Measurements from ENCODE around the gene DPH2. TPM values are rescaled to one million over a fixed set of nuclear protein-coding genes. Genes with fewer than 3 reads are reported as not detected.

DPH2 gene
- total and polyA plus RNA-seq, 10 of the 15 experiments (the other 5 are each of a cell fraction or from before 2014, with no cell fraction given), result 13.1 to 82.9 (median 52.0) TPM

DNA sequence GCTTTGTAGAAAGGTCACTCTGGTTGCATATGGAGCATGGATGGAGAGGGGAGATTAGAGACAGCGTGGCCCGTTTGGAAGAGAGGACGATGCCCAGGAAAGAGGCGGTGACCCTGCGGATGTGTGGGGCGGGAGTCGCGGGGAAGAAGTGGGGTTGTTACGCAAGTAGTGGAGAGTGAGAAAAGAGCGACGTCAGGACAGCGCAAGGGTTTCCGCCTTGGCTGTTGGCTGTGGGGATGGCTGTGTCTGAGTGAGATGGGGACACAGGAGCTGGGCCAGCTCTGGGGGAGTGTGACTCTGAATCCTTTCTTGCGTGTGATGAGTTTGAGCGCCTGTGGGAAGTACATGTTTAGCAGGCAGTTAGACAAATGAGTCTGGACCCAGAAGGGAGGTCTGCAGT, 13.0 kb downstream of the DPH2 start:
- ATAC-seq, result no peak
- TF ChIP-seq, protein P1, sequence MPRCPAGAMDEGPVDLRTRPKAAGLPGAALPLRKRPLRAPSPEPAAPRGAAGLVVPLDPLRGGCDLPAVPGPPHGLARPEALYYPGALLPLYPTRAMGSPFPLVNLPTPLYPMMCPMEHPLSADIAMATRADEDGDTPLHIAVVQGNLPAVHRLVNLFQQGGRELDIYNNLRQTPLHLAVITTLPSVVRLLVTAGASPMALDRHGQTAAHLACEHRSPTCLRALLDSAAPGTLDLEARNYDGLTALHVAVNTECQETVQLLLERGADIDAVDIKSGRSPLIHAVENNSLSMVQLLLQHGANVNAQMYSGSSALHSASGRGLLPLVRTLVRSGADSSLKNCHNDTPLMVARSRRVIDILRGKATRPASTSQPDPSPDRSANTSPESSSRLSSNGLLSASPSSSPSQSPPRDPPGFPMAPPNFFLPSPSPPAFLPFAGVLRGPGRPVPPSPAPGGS (IDR thresholded peaks at IDR 0.05; ENCODE audit: borderline replicate concordance, insufficient read depth, low read depth, low read length, poor library complexity, severe bottlenecking), result no peak
- TF ChIP-seq CHD1 (IDR thresholded peaks at IDR 0.05; ENCODE audit: low read depth, low read length) (no peak), NR2F1 (conservative IDR thresholded peaks at IDR 0.05) (no peak), SUZ12 (IDR thresholded peaks at IDR 0.05; ENCODE audit: unreplicated experiment) (no peak), FOXK2 (IDR thresholded peaks at IDR 0.05) (no peak), CHD4 (IDR thresholded peaks at IDR 0.05) (no peak), ATF7 (IDR thresholded peaks at IDR 0.05; ENCODE audit: low read depth) (no peak), PAX5 (IDR thresholded peaks at IDR 0.05; ENCODE audit: borderline replicate concordance, low read depth, low read length) (no peak), SIX5 (IDR thresholded peaks at IDR 0.05; ENCODE audit: low read depth, low read length, severe bottlenecking) (no peak), NR2C1 (IDR thresholded peaks at IDR 0.05) (no peak), SREBF1 (IDR thresholded peaks at IDR 0.05; ENCODE audit: low read length) (no peak), ZNF622 (IDR thresholded peaks at IDR 0.05) (no peak), NFXL1 (IDR thresholded peaks at IDR 0.05; ENCODE audit: borderline replicate concordance) (no peak), GABPA (IDR thresholded peaks at IDR 0.05; ENCODE audit: low read depth) (no peak)
- TF ChIP-seq, protein P2, sequence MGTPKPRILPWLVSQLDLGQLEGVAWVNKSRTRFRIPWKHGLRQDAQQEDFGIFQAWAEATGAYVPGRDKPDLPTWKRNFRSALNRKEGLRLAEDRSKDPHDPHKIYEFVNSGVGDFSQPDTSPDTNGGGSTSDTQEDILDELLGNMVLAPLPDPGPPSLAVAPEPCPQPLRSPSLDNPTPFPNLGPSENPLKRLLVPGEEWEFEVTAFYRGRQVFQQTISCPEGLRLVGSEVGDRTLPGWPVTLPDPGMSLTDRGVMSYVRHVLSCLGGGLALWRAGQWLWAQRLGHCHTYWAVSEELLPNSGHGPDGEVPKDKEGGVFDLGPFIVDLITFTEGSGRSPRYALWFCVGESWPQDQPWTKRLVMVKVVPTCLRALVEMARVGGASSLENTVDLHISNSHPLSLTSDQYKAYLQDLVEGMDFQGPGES (IDR thresholded peaks at IDR 0.05), result no peak
- TF ChIP-seq, protein P3, sequence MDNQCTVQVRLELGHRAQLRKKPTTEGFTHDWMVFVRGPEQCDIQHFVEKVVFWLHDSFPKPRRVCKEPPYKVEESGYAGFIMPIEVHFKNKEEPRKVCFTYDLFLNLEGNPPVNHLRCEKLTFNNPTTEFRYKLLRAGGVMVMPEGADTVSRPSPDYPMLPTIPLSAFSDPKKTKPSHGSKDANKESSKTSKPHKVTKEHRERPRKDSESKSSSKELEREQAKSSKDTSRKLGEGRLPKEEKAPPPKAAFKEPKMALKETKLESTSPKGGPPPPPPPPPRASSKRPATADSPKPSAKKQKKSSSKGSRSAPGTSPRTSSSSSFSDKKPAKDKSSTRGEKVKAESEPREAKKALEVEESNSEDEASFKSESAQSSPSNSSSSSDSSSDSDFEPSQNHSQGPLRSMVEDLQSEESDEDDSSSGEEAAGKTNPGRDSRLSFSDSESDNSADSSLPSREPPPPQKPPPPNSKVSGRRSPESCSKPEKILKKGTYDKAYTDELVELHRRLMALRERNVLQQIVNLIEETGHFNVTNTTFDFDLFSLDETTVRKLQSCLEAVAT (IDR thresholded peaks at IDR 0.05), result no peak
- no peak for FAIRE-seq
- POLR2A ChIA-PET, result no interaction called here
- intact Hi-C loops (cut with micrococcal nuclease; ENCODE audit: unreplicated experiment), result no loop called here
- H3K36me3 ChIP-seq (ENCODE audit: control insufficient read depth in 2 of 2, insufficient read depth in 2 of 2, low read length in 1 of 2), result peaks cover 0 to 4% of the 10 kb centered on the region in 2 experiments; a peak in 3 of 4 replicates
- CTCF ChIA-PET, result no interaction called here
- H3K79me2 ChIP-seq (ENCODE audit: control insufficient read depth, insufficient read depth, low read length), result peaks cover 19% of the 10 kb centered on the region
- BruUV-seq (replicated peaks), result no TSS peak
- H3K9me3 ChIP-seq (replicated peaks; ENCODE audit: control insufficient read depth, insufficient read depth, low read length), result no peaks in the 10 kb centered on the region
- no peak overlapping the region for H3K4me2 ChIP-seq (ENCODE audit: control insufficient read depth, insufficient read depth)
- H2AFZ ChIP-seq (ENCODE audit: control insufficient read depth, low read depth, low read length), result no peak overlapping the region
- in situ Hi-C loops (cut with MboI), result no loop called here
- RAD21 ChIA-PET (ENCODE audit: unreplicated experiment), result no interaction called here
- no peaks in the 10 kb centered on the region for H4K20me1 ChIP-seq (ENCODE audit: control insufficient read depth, insufficient read depth)
- H3K4me1 ChIP-seq (ENCODE audit: control insufficient read depth, insufficient read depth, low read length), result peaks cover 19% of the 10 kb centered on the region
- DNase-seq (ENCODE audit: low read depth, low spot score), result no peak
- 95% methylated on average over 15 of the region's 15 CpGs for whole genome bisulfite sequencing (ENCODE audit: insufficient coverage, insufficient replicate concordance, low lambda C conversion rate, missing lambda C conversion rate)
- no peak overlapping the region for H3K27ac ChIP-seq (ENCODE audit: control insufficient read depth, insufficient read depth)
- no peaks in the 10 kb centered on the region for H3K27me3 ChIP-seq (replicated peaks in 1 of 2; ENCODE audit: control insufficient read depth in 2 of 2, insufficient read depth in 2 of 2, low read length in 1 of 2)
- no peak overlapping the region for H3K9ac ChIP-seq (ENCODE audit: control insufficient read depth, insufficient read depth, low read length)
- SMC1A ChIA-PET (ENCODE audit: uncharacterized antibody, unreplicated experiment), result no interaction called here
- H3K4me3 ChIP-seq, result no peak overlapping the region

Data from GM12878 (cell line).